Lung (tissue), 12 donors: ENCODE data around the gene RHOT1. TPM values are rescaled to one million over a fixed set of nuclear protein-coding genes. Genes with fewer than 3 reads are reported as not detected.
"Not testable (repeated sequence)": the region's sequence is repeated elsewhere in the genome, so short reads cannot be mapped to it uniquely, and the experiment has no call there.

Experiments used
- ATAC-seq: fragments of 200-7000 bp; cut with Tn5 transposase; one replicate; pipeline ENCODE4 v1.9.1; 2020; ENCODE audit warnings: moderate number of reproducible peaks; ENCODE audit not compliant: insufficient read depth, low FRiP score
- DNase-seq, 3 donors: peaks; one replicate each; pipeline ENCODE4 v3.0.0-alpha.2; 2013 to 2017
- H3K27ac ChIP-seq, 2 donors: one replicate each; pipeline ENCODE4 v1.5.1; 2013; ENCODE audit warnings: mild to moderate bottlenecking in 2 of 2, moderate library complexity in 2 of 2, control low read depth in 1 of 2, inconsistent platforms in 1 of 2, low read depth in 1 of 2, low read length in 1 of 2
- H3K27me3 ChIP-seq, 3 donors: one replicate each; pipeline ENCODE4 v1.5.1; 2013; ENCODE audit warnings: low read length in 2 of 3; ENCODE audit not compliant: control insufficient read depth in 3 of 3, insufficient read depth in 3 of 3
- H3K36me3 ChIP-seq, 4 donors: one replicate each; pipeline ENCODE4 v1.5.1; 2013; ENCODE audit warnings: low read length in 4 of 4, mild to moderate bottlenecking in 1 of 4, moderate library complexity in 1 of 4; ENCODE audit not compliant: control insufficient read depth in 4 of 4, insufficient read depth in 4 of 4
- H3K4me1 ChIP-seq, 5 donors: one replicate each; pipeline ENCODE4 v1.5.1; 2013; ENCODE audit warnings: low read length in 5 of 5, mild to moderate bottlenecking in 2 of 5, moderate library complexity in 1 of 5; ENCODE audit not compliant: control insufficient read depth in 5 of 5, insufficient read depth in 5 of 5
- H3K4me3 ChIP-seq: one replicate; pipeline ENCODE4 v1.5.1; 2013; ENCODE audit warnings: mild to moderate bottlenecking, control low read depth, moderate library complexity
- H3K9ac ChIP-seq, 2 donors: one replicate each; pipeline ENCODE4 v1.5.1; 2013; ENCODE audit warnings: low read length in 2 of 2, control low read depth in 1 of 2; ENCODE audit not compliant: insufficient read depth in 1 of 2
- H3K9me3 ChIP-seq, 4 donors: one replicate each; pipeline ENCODE4 v1.5.1; 2013; ENCODE audit warnings: low read length in 3 of 4, mild to moderate bottlenecking in 1 of 4, moderate library complexity in 1 of 4; ENCODE audit not compliant: control insufficient read depth in 4 of 4, insufficient read depth in 3 of 4
- CTCF ChIP-seq: IDR thresholded peaks from 2 replicates; pipeline ENCODE4 v1.5.1; 2012; ENCODE audit warnings: mild to moderate bottlenecking; ENCODE audit errors: control extremely low read depth, extremely low read depth
- WGBS, 2 donors: extraction: QIAGEN DNeasy Blood & Tissue Kit; methylation state at CpG; one replicate each; pipeline ENCODE4 v1.1.7; 2013; 5-methylcytosine and 5-hydroxymethylcytosine counted together
- polyA plus RNA-seq, 2 donors: library from polyadenylated mRNA; stranded (reverse); fragments of 200-250 nt; gene quantifications; one replicate each; pipeline ENCODE4 v1.2.1, GENCODE V29; 2013
- total RNA-seq, 2 donors: library from RNA; depleted of rRNA in 1 of 2; stranded (reverse); fragments of >200 nt in 1 of 2; gene quantifications; one replicate each; pipeline ENCODE4 v1.2.1, GENCODE V29; 2014 to 2021
- donor health status: control.
- donor health status: control.
- donor health status: Bipolar disorder and iron deficiency.
- donor health status: healthy.
- donor health status: DM: yes; HTN: yes; CAD: no.

The RHOT1 gene
- total and polyA plus RNA-seq, 4 donors = 28.5 to 90.5 (median 44.9) TPM

GRCh38 chr17:32143527-32143870 is 1.2 kb downstream of the RHOT1 start:
- H3K9me3 ChIP-seq = no peaks in the 10 kb centered on the region
- DNase-seq = no peak
- no peak overlapping the region for H3K27ac ChIP-seq
- peak overlapping the region in 1 of 2 donors; percentile 78 for H3K9ac ChIP-seq
- 20% methylated on average over 6 of the region's 6 CpGs for WGBS, 2 donors
- peaks cover 0 to 20% (median 6%) of the 10 kb centered on the region in 5 donors for H3K4me1 ChIP-seq
- H3K27me3 ChIP-seq = no peaks in the 10 kb centered on the region
- no peak for TF ChIP-seq CTCF
- H3K4me3 ChIP-seq = no peak overlapping the region
- no peaks in the 10 kb centered on the region for H3K36me3 ChIP-seq
- ATAC-seq = no peak

GRCh38 chr17:32144442-32144841 is 2.1 kb downstream of the RHOT1 start:
- peak overlapping the region in 1 of 2 donors; percentile 31 for H3K27ac ChIP-seq
- WGBS, 2 donors = 96 to 100% methylated on average over 2 of the region's 2 CpGs
- not testable (repeated sequence) for H3K4me3 ChIP-seq, DNase-seq, H3K27me3 ChIP-seq, ATAC-seq, H3K9me3 ChIP-seq, H3K36me3 ChIP-seq
- H3K4me1 ChIP-seq = peaks cover 0 to 20% (median 6%) of the 10 kb centered on the region in 5 donors
- H3K9ac ChIP-seq = peak overlapping the region in 1 of 2 donors; percentile 25

GRCh38 chr17:32148351-32148750 is 6.0 kb downstream of the RHOT1 start:
- Histone ChIP-seq H3K27ac (no peak overlapping the region), H3K9ac (no peak overlapping the region), H3K4me1 (peaks cover 0 to 9% (median 8%) of the 10 kb centered on the region in 5 donors), H3K9me3 (no peaks in the 10 kb centered on the region), H3K27me3 (no peaks in the 10 kb centered on the region), H3K36me3 (peaks cover 0 to 7% (median 2%) of the 10 kb centered on the region in 4 donors), H3K4me3 (no peak overlapping the region)
- WGBS, 2 donors = 85 to 87% methylated on average over 5 of the region's 5 CpGs
- ATAC-seq (no peak), DNase-seq (no peak)
- no peak for TF ChIP-seq CTCF

- no peaks in the 10 kb centered on the region for H3K27me3 ChIP-seq
- H3K4me3 ChIP-seq = no peak overlapping the region
- H3K4me1 ChIP-seq = peaks cover 0 to 4% (median 0%) of the 10 kb centered on the region in 5 donors
- no peak overlapping the region for H3K9ac ChIP-seq
- no peaks in the 10 kb centered on the region for H3K9me3 ChIP-seq
- H3K27ac ChIP-seq = no peak overlapping the region
- DNase-seq = no peak
- no peak for TF ChIP-seq CTCF
- H3K36me3 ChIP-seq = peaks cover 2 to 9% (median 7%) of the 10 kb centered on the region in 4 donors
- ATAC-seq = no peak
Measured at GRCh38 chr17:32150358-32150757, 8.1 kb downstream of the RHOT1 start.
